Activated CD4-positive, alpha-beta memory T cell treated with anti-CD3 and anti-CD28 coated beads, Interleukin-2, amount 10 ng/mL, durations not matched to agents 7 days and 5 days (primary cell): ENCODE data around the gene PRSS3. TPM values are rescaled to one million over a fixed set of nuclear protein-coding genes. Genes with fewer than 3 reads are reported as not detected.
"Not testable (repeated sequence)": the region's sequence is repeated elsewhere in the genome, so short reads cannot be mapped to it uniquely, and the experiment has no call there.

Experiments used
- CTCF ChIA-PET: fragments of 350-600 bp; sonication (Branson Sonifier 250); formaldehyde crosslinking; loops from one replicate; lab custom pipeline; 2021; ENCODE audit warnings: antibody characterized with exemption, inconsistent platforms; lab: Charles Lee
- POLR2A ChIA-PET: fragments of 350-600 bp; sonication (Branson Sonifier 250); formaldehyde crosslinking; loops from one replicate; lab custom pipeline; 2021; ENCODE audit warnings: antibody characterized with exemption; lab: Charles Lee
- DNase-seq: peaks from one replicate; pipeline ENCODE4 v3.0.0-alpha.2; 2020
- H3K27ac Mint-ChIP-seq: one replicate; pipeline ENCODE4 v1.8.0; 2021; ENCODE audit warnings: mild to moderate bottlenecking, mixed read lengths
- H3K27me3 Mint-ChIP-seq: one replicate; pipeline ENCODE4 v1.8.0; 2021; ENCODE audit warnings: mixed read lengths
- H3K36me3 Mint-ChIP-seq: one replicate; pipeline ENCODE4 v1.8.0; 2021; ENCODE audit warnings: low read depth, mixed read lengths
- H3K4me1 Mint-ChIP-seq: one replicate; pipeline ENCODE4 v1.8.0; 2021; ENCODE audit warnings: mixed read lengths
- H3K4me3 Mint-ChIP-seq: one replicate; pipeline ENCODE4 v1.8.0; 2021; ENCODE audit warnings: mild to moderate bottlenecking, mixed read lengths
- H3K9me3 Mint-ChIP-seq: one replicate; pipeline ENCODE4 v1.8.0; 2021; ENCODE audit warnings: mixed read lengths
- total RNA-seq, 2 experiments: library from RNA; stranded (reverse); gene quantifications; one replicate each; pipeline ENCODE4 v1.2.3, GENCODE V29; 2021

Gene PRSS3
- total RNA-seq, 2 experiments from 2014 or later, result not detected

- H3K27ac Mint-ChIP-seq, result no peak overlapping the region
- ChIA-PET POLR2A (interaction anchor here (0.8 kb wide), 1 partner anchor 8 kb away, joined by 3 read pairs; no protein-coding TSS in a partner anchor), CTCF (no interaction called here)
- no peaks in the 10 kb centered on the region for H3K9me3 Mint-ChIP-seq
- peaks cover 29% of the 10 kb centered on the region for H3K27me3 Mint-ChIP-seq
- H3K4me1 Mint-ChIP-seq, result peaks cover 26% of the 10 kb centered on the region
- H3K36me3 Mint-ChIP-seq, result no peaks in the 10 kb centered on the region
- DNase-seq, result no peak
- no peak overlapping the region for H3K4me3 Mint-ChIP-seq
Observed at GRCh38 chr9:33809506-33809905, 14.1 kb downstream of the PRSS3 start.

GRCh38 chr9:33813712-33814641, 18.6 kb downstream of the PRSS3 start:
- H3K4me3 Mint-ChIP-seq, result no peak overlapping the region
- ChIA-PET CTCF (interaction anchor here (0.6 to 4.5 kb wide), 47 partner anchors 9 to 1743 kb away, joined by 3 to 43 read pairs (median 4); partner anchors contain the start of gene UBAP2), POLR2A (interaction anchor here (0.9 to 1.4 kb wide), 5 partner anchors 22 to 235 kb away, joined by 3 to 12 read pairs (median 4); partner anchors contain the start of gene UBAP2)
- H3K36me3 Mint-ChIP-seq, result peaks cover 7% of the 10 kb centered on the region
- no peak for DNase-seq
- H3K9me3 Mint-ChIP-seq, result no peaks in the 10 kb centered on the region
- H3K4me1 Mint-ChIP-seq, result peaks cover 42% of the 10 kb centered on the region
- peaks cover 26% of the 10 kb centered on the region for H3K27me3 Mint-ChIP-seq
- H3K27ac Mint-ChIP-seq, result peak overlapping the region; percentile 68

- peak overlapping the region; percentile 97 for H3K27ac Mint-ChIP-seq
- H3K4me3 Mint-ChIP-seq, result peak overlapping the region; percentile 80
- H3K27me3 Mint-ChIP-seq, result peaks cover 12% of the 10 kb centered on the region
- CTCF ChIA-PET, result interaction anchor here (0.9 to 4.5 kb wide), 6 partner anchors 9 to 562 kb away, joined by 3 to 43 read pairs (median 5); no protein-coding TSS in a partner anchor
- peaks cover 13% of the 10 kb centered on the region for H3K36me3 Mint-ChIP-seq
- POLR2A ChIA-PET, result interaction anchor here (1.0 to 1.6 kb wide), 5 partner anchors 8 to 561 kb away, joined by 4 to 12 read pairs (median 5); partner anchors contain the start of genes MYORG and UBAP2
- H3K9me3 Mint-ChIP-seq, result no peaks in the 10 kb centered on the region
- no peak for DNase-seq
- peaks cover 57% of the 10 kb centered on the region for H3K4me1 Mint-ChIP-seq
Observed at GRCh38 chr9:33815781-33816180, 20.4 kb downstream of the PRSS3 start.

- Mint-ChIP-seq H3K27me3 (peaks cover 8% of the 10 kb centered on the region), H3K4me1 (peaks cover 62% of the 10 kb centered on the region), H3K9me3 (no peaks in the 10 kb centered on the region), H3K27ac (peak within 1 kb of the TSS; percentile 97), H3K4me3 (peak within 1 kb of the TSS; percentile 97), H3K36me3 (peaks cover 16% of the 10 kb centered on the region)
- ChIA-PET POLR2A (interaction anchor here (0.8 to 1.6 kb wide), 7 partner anchors 9 to 560 kb away, joined by 3 to 12 read pairs (median 5); partner anchors contain the start of genes MYORG and UBAP2), CTCF (interaction anchor here (0.9 to 4.5 kb wide), 8 partner anchors 9 to 561 kb away, joined by 3 to 43 read pairs (median 5); no protein-coding TSS in a partner anchor)
- peak; percentile 93 for DNase-seq
Observed at GRCh38 chr9:33816327-33817252, 21.2 kb downstream of the PRSS3 start, which contains the start of gene UBE2R2. UBE2R2 (plus strand) TSS chr9:33817160; CDS start chr9:33817758, 598 bp downstream.

GRCh38 chr9:33817327-33818166, 22.2 kb downstream of the PRSS3 start:
- DNase-seq, result peak; percentile 68
- peaks cover under 1% of the 10 kb centered on the region for H3K27me3 Mint-ChIP-seq
- H3K27ac Mint-ChIP-seq, result peak overlapping the region; percentile 95
- H3K4me1 Mint-ChIP-seq, result peaks cover 60% of the 10 kb centered on the region
- CTCF ChIA-PET, result no interaction called here
- peaks cover 16% of the 10 kb centered on the region for H3K36me3 Mint-ChIP-seq
- H3K9me3 Mint-ChIP-seq, result no peaks in the 10 kb centered on the region
- POLR2A ChIA-PET, result interaction anchor here (0.7 to 1.6 kb wide), 5 partner anchors 8 to 231 kb away, joined by 3 to 12 read pairs (median 5); partner anchors contain the start of gene UBAP2
- H3K4me3 Mint-ChIP-seq, result peak overlapping the region; percentile 97

GRCh38 chr9:33818167-33818846, 22.9 kb downstream of the PRSS3 start:
- POLR2A ChIA-PET, result interaction anchor here (0.6 to 1.6 kb wide), 6 partner anchors 9 to 546 kb away, joined by 3 to 12 read pairs (median 5); partner anchors contain the start of gene UBAP2
- peak overlapping the region; percentile 95 for H3K27ac Mint-ChIP-seq
- peak overlapping the region; percentile 97 for H3K4me3 Mint-ChIP-seq
- no peak for DNase-seq
- CTCF ChIA-PET, result no interaction called here
- peaks cover 16% of the 10 kb centered on the region for H3K36me3 Mint-ChIP-seq
- no peaks in the 10 kb centered on the region for H3K9me3 Mint-ChIP-seq
- no peaks in the 10 kb centered on the region for H3K27me3 Mint-ChIP-seq
- peaks cover 59% of the 10 kb centered on the region for H3K4me1 Mint-ChIP-seq

GRCh38 chr9:33818847-33819500, 23.6 kb downstream of the PRSS3 start:
- ChIA-PET CTCF (no interaction called here), POLR2A (interaction anchor here (0.6 to 1.6 kb wide), 2 partner anchors 9 to 546 kb away, joined by 3 to 5 read pairs; no protein-coding TSS in a partner anchor)
- no peak for DNase-seq
- H3K36me3 Mint-ChIP-seq, result peaks cover 19% of the 10 kb centered on the region
- no peaks in the 10 kb centered on the region for H3K27me3 Mint-ChIP-seq
- peak overlapping the region; percentile 97 for H3K4me3 Mint-ChIP-seq
- H3K9me3 Mint-ChIP-seq, result no peaks in the 10 kb centered on the region
- peaks cover 57% of the 10 kb centered on the region for H3K4me1 Mint-ChIP-seq
- peak overlapping the region; percentile 95 for H3K27ac Mint-ChIP-seq

GRCh38 chr9:33820231-33820745, 24.9 kb downstream of the PRSS3 start:
- CTCF ChIA-PET, result no interaction called here
- Mint-ChIP-seq H3K36me3 (peaks cover 23% of the 10 kb centered on the region), H3K9me3 (no peaks in the 10 kb centered on the region), H3K27me3 (no peaks in the 10 kb centered on the region), H3K4me1 (peaks cover 46% of the 10 kb centered on the region), H3K4me3 (peak overlapping the region; percentile 51), H3K27ac (no peak overlapping the region)
- POLR2A ChIA-PET, result no interaction called here
- no peak for DNase-seq

- no peak overlapping the region for H3K27ac Mint-ChIP-seq
- POLR2A ChIA-PET, result no interaction called here
- no peak overlapping the region for H3K4me3 Mint-ChIP-seq
- DNase-seq, result no peak
- H3K4me1 Mint-ChIP-seq, result peaks cover 28% of the 10 kb centered on the region
- CTCF ChIA-PET, result interaction anchor here (2.9 kb wide), 1 partner anchor 10 kb away, joined by 19 read pairs; no protein-coding TSS in a partner anchor
- H3K36me3 Mint-ChIP-seq, result peaks cover 21% of the 10 kb centered on the region
- H3K27me3 Mint-ChIP-seq, result no peaks in the 10 kb centered on the region
- H3K9me3 Mint-ChIP-seq, result no peaks in the 10 kb centered on the region
Observed at GRCh38 chr9:33823801-33824200, 28.4 kb downstream of the PRSS3 start.

GRCh38 chr9:33827285-33827684, 31.9 kb downstream of the PRSS3 start:
- H3K27ac Mint-ChIP-seq, H3K4me1 Mint-ChIP-seq, H3K27me3 Mint-ChIP-seq, H3K36me3 Mint-ChIP-seq, CTCF ChIA-PET, H3K4me3 Mint-ChIP-seq, H3K9me3 Mint-ChIP-seq, DNase-seq: not testable (repeated sequence)
- POLR2A ChIA-PET, result interaction anchor here (0.7 to 1.3 kb wide), 2 partner anchors 9 to 20 kb away, joined by 3 to 5 read pairs; no protein-coding TSS in a partner anchor
